SU-DHL-6 (cell line): ENCODE results near the gene CUEDC1.

Source experiments
- H2AFZ ChIP-seq: fragments of 200-600 bp; sonication (generic); 2 replicates; pipeline ENCODE4 v1.6.1; 2014; ENCODE audit warnings: low read depth, mild to moderate bottlenecking, moderate library complexity, mixed read lengths, antibody characterized with exemption, low read length; ENCODE audit not compliant: severe bottlenecking
- H3F3A ChIP-seq: fragments of 200-600 bp; shearing (Covaris generic); 2 replicates; pipeline ENCODE4 v1.6.0; 2016; ENCODE audit warnings: antibody characterized with exemption, mild to moderate bottlenecking; ENCODE audit not compliant: insufficient read depth
- H3K27ac ChIP-seq: fragments of 200-600 bp; sonication (generic); 2 replicates; pipeline ENCODE4 v1.5.1; 2016; ENCODE audit warnings: low read depth, mild to moderate bottlenecking, low read length, moderate library complexity, mixed read lengths
- H3K27me3 ChIP-seq: fragments of 200-600 bp; sonication (generic), shearing (Covaris generic); 2 replicates; pipeline ENCODE4 v1.6.0; 2014; ENCODE audit warnings: mild to moderate bottlenecking, low read length
- H3K36me3 ChIP-seq: fragments of 200-600 bp; sonication (generic); 2 replicates; pipeline ENCODE4 v1.6.1; 2014; ENCODE audit warnings: mild to moderate bottlenecking, low read length, mixed read lengths
- H3K4me2 ChIP-seq: fragments of 300-600, 200-600 bp; shearing (Covaris generic), sonication (generic); 2 replicates; pipeline ENCODE4 v1.6.0; 2014; ENCODE audit warnings: low read length, low read depth, mild to moderate bottlenecking; ENCODE audit not compliant: poor library complexity, severe bottlenecking
- H3K4me3 ChIP-seq: fragments of 200-600 bp; sonication (generic); 2 replicates; pipeline ENCODE4 v1.5.1; 2014; ENCODE audit warnings: antibody characterized with exemption, low read length, mild to moderate bottlenecking, mixed read lengths; ENCODE audit not compliant: insufficient read depth, poor library complexity, severe bottlenecking
- H3K79me2 ChIP-seq: fragments of 200-600 bp; sonication (generic); 2 replicates; pipeline ENCODE4 v1.6.1; 2014; ENCODE audit warnings: mild to moderate bottlenecking, low read length, moderate library complexity; ENCODE audit not compliant: insufficient read depth
- H3K9ac ChIP-seq: fragments of 200-600 bp; sonication (generic); 2 replicates; pipeline ENCODE4 v1.7.0; 2014; ENCODE audit warnings: mild to moderate bottlenecking, low read length
- H3K9me2 ChIP-seq: fragments of 200-600 bp; sonication (generic); replicated peaks from 2 replicates; pipeline ENCODE4 v1.6.1; 2014; ENCODE audit warnings: low read length; ENCODE audit not compliant: insufficient read depth
- H3K9me3 ChIP-seq: fragments of 200-600 bp; sonication (generic); 2 replicates; pipeline ENCODE4 v1.6.1; 2014; ENCODE audit warnings: low read length, mixed read lengths; ENCODE audit not compliant: insufficient read depth
- H4K20me1 ChIP-seq: fragments of 200-600 bp; sonication (generic); 2 replicates; pipeline ENCODE4 v1.6.1; 2014; ENCODE audit warnings: low read depth, mild to moderate bottlenecking, antibody characterized with exemption, low read length, moderate library complexity, mixed read lengths
- CTCF ChIP-seq: fragments of 200-600 bp; sonication (generic); IDR thresholded peaks from one replicate; pipeline ENCODE4 v1.5.1; 2017; ENCODE audit warnings: antibody characterized with exemption, mild to moderate bottlenecking, low read length, moderate library complexity; ENCODE audit not compliant: insufficient read depth, poor library complexity, severe bottlenecking
- EZH2phosphoT487 ChIP-seq: fragments of 200-600 bp; sonication (generic), shearing (Covaris generic); conservative IDR thresholded peaks from 2 replicates; pipeline ENCODE4 v1.6.1; 2018; ENCODE audit warnings: mild to moderate bottlenecking, antibody characterized with exemption, low read length, moderate library complexity, mixed read lengths

Gene CUEDC1

GRCh38 chr17:57956291-57957119, 1.3 kb upstream of the CUEDC1 start:
- no peaks in the 10 kb centered on the region for H3F3A ChIP-seq
- no peak overlapping the region for H3K9ac ChIP-seq
- H3K27me3 ChIP-seq: no peaks in the 10 kb centered on the region
- H4K20me1 ChIP-seq: no peaks in the 10 kb centered on the region
- no peak overlapping the region for H2AFZ ChIP-seq
- H3K36me3 ChIP-seq: no peaks in the 10 kb centered on the region
- TF ChIP-seq CTCF (no peak), EZH2phosphoT487 (no peak)
- H3K79me2 ChIP-seq: no peaks in the 10 kb centered on the region
- H3K9me2 ChIP-seq: no peaks in the 10 kb centered on the region
- H3K27ac ChIP-seq: no peak overlapping the region
- no peak overlapping the region for H3K4me3 ChIP-seq
- H3K4me2 ChIP-seq: peak overlapping the region; percentile 45
- no peaks in the 10 kb centered on the region for H3K9me3 ChIP-seq

- no peaks in the 10 kb centered on the region for H3F3A ChIP-seq
- H4K20me1 ChIP-seq: no peaks in the 10 kb centered on the region
- no peak for TF ChIP-seq CTCF
- TF ChIP-seq EZH2phosphoT487: 0 out of 2 replicates have a peak, but pooled peaks have one; percentile 82
- no peaks in the 10 kb centered on the region for H3K9me3 ChIP-seq
- no peak overlapping the region for H3K27ac ChIP-seq
- H3K9me2 ChIP-seq: no peaks in the 10 kb centered on the region
- no peaks in the 10 kb centered on the region for H3K79me2 ChIP-seq
- H3K9ac ChIP-seq: no peak overlapping the region
- H3K36me3 ChIP-seq: no peaks in the 10 kb centered on the region
- H2AFZ ChIP-seq: no peak overlapping the region
- no peaks in the 10 kb centered on the region for H3K27me3 ChIP-seq
- H3K4me3 ChIP-seq: no peak overlapping the region
- H3K4me2 ChIP-seq: peak overlapping the region; percentile 26
Measured at GRCh38 chr17:57954397-57955182, 622 bp downstream of the CUEDC1 start.

- no peaks in the 10 kb centered on the region for H3K79me2 ChIP-seq
Measured at GRCh38 chr17:57953705-57954396, 1.4 kb downstream of the CUEDC1 start.

More at GRCh38 chr17:57953705-57954396, 1.4 kb downstream of the CUEDC1 start:
- Histone ChIP-seq H3K4me2 (no peak overlapping the region), H3K9me2 (no peaks in the 10 kb centered on the region), H3K27me3 (no peaks in the 10 kb centered on the region), H4K20me1 (no peaks in the 10 kb centered on the region), H3F3A (no peaks in the 10 kb centered on the region), H3K27ac (no peak overlapping the region), H3K4me3 (no peak overlapping the region), H3K9ac (no peak overlapping the region), H3K36me3 (no peaks in the 10 kb centered on the region), H2AFZ (no peak overlapping the region), H3K9me3 (no peaks in the 10 kb centered on the region)
- no peak for TF ChIP-seq EZH2phosphoT487
